Vagina (tissue), 2 donors: Measurements from ENCODE around the gene ADGRB2. TPM values are rescaled to one million over a fixed set of nuclear protein-coding genes. Genes with fewer than 3 reads are reported as not detected.
A peak's percentile ranks its signal among the peaks of the same experiment; 100 is the strongest.

Experiments
- DNase-seq, 2 donors: peaks; one replicate each; pipeline ENCODE4 v3.0.0-alpha.2; 2017; ENCODE audit errors: extremely low spot score in 2 of 2
- H3K27ac ChIP-seq: fragments of 200-600 bp; sonication (generic); one replicate; pipeline ENCODE4 v1.5.1; 2019
- H3K27me3 ChIP-seq: fragments of 200-600 bp; sonication (generic); one replicate; pipeline ENCODE4 v1.5.1; 2019
- H3K36me3 ChIP-seq, 2 donors: fragments of 200-600 bp; sonication (generic); one replicate each; pipeline ENCODE4 v1.5.1; 2017 to 2019
- H3K4me1 ChIP-seq: fragments of 200-600 bp; sonication (generic); one replicate; pipeline ENCODE4 v1.5.1; 2019
- H3K4me3 ChIP-seq, 2 donors: fragments of 200-600 bp; sonication (generic); 1 replicate in 1 of 2; 2 replicates in 1 of 2; pipeline ENCODE4 v1.5.1; 2016 to 2019
- H3K9me3 ChIP-seq: fragments of 200-600 bp; sonication (generic); one replicate; pipeline ENCODE4 v1.5.1; 2019
- CTCF ChIP-seq, 3 experiments: fragments of 450-650 bp in 2 of 3; fragments of 200-600 bp in 1 of 3; sonication (generic) in 1 of 3; IDR thresholded peaks; one replicate each; pipeline ENCODE4 v1.5.1; 2017 to 2019; ENCODE audit warnings: antibody characterized with exemption in 3 of 3, mild to moderate bottlenecking in 2 of 3, moderate library complexity in 2 of 3
- POLR2A ChIP-seq, 2 donors: fragments of 450-650 bp; IDR thresholded peaks; one replicate each; pipeline ENCODE4 v1.6.1; 2017; ENCODE audit warnings: antibody characterized with exemption in 2 of 2, mild to moderate bottlenecking in 2 of 2, moderate library complexity in 2 of 2
- POLR2AphosphoS5 ChIP-seq, 2 donors: sonication (generic); formaldehyde crosslinking; IDR thresholded peaks; one replicate each; pipeline ENCODE4 v1.9.0; 2017; ENCODE audit warnings: antibody characterized with exemption in 2 of 2, mild to moderate bottlenecking in 2 of 2, low read depth in 1 of 2; ENCODE audit not compliant: insufficient read depth in 1 of 2
- intact Hi-C: fragments of 100-400 bp; cut with DNase I; formaldehyde crosslinking; loops from one replicate; pipeline ENCODE4 v1.15.1; 2023
- total RNA-seq: library from RNA; depleted of rRNA; stranded (reverse); fragments of >200 nt; gene quantifications from one replicate; pipeline ENCODE4 v1.2.3, GENCODE V29; 2016

The ADGRB2 gene
- total RNA-seq, 1 donor from 2014 or later: 3.9 TPM

DNA sequence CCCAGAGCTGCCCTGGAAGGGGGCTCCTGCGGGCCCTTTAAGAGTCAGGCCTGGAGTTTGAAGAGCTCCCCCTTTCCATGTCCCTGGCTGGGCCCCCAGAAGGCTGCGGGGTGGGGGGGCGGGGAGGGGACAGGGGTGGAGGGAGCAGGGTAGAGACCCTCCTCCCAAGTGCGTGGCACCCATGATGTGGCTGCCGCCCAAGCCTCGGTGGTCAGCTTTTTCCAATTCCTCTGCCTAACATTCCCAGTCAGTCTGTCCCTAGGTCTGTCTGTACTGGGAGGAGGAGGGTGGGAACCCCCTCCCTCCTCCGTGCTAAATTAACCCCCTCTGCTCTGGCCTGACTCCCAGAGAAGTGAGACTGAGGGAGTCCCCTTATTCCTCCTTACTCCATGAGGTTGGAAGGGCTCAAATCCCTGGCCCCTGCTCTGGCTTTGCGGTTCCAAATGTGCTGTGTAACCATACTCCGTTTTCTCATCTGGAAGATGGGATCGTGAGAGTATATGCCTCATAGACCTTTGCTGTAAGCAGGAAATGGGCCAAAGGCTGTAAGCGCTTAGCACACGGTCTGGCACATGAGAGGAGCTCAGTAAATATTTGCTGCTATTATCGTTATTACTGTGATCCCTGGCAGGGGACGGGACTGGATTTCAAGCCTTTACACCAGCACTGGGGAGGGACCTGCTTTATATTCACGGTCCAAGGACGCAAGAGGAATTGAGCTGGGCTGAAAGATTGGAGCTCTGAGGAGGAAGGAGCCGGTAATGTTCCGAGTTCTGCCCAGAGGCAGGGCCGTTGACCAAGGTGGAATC is 59.7 kb downstream of the ADGRB2 start:
- Histone ChIP-seq H3K9me3 (no peaks in the 10 kb centered on the region), H3K4me1 (peaks cover 71% of the 10 kb centered on the region), H3K4me3 (peak overlapping the region; percentile 51 to 52), H3K36me3 (peaks cover 0 to 2% of the 10 kb centered on the region in 2 donors), H3K27me3 (no peaks in the 10 kb centered on the region), H3K27ac (peak overlapping the region; percentile 87)
- DNase-seq: no peak
- TF ChIP-seq POLR2A (IDR thresholded peaks at IDR 0.05): no peak
- intact Hi-C loops: loop anchor here (5.0 to 10.0 kb wide), 2 partner anchors 37 to 120 kb away; no protein-coding TSS in a partner anchor

GRCh38 chr1:31703431-31704270 is 60.5 kb downstream of the ADGRB2 start, which contains the start of gene COL16A1:
Gene COL16A1 (minus strand): TSS chr1:31704017. CDS start chr1:31702193, 1,824 bp downstream.
- no peaks in the 10 kb centered on the region for H3K9me3 ChIP-seq
- H3K4me1 ChIP-seq: peaks cover 79% of the 10 kb centered on the region
- H3K36me3 ChIP-seq: peaks cover 0 to 10% of the 10 kb centered on the region in 2 donors
- no peaks in the 10 kb centered on the region for H3K27me3 ChIP-seq
- no peak for DNase-seq
- H3K27ac ChIP-seq: peak within 1 kb of the TSS; percentile 87
- TF ChIP-seq POLR2AphosphoS5 (IDR thresholded peaks at IDR 0.05; ENCODE audit: insufficient read depth in 1 of 2, low read depth in 1 of 2) (peak in 1 of 2 donors; percentile 97), CTCF (IDR thresholded peaks at IDR 0.05) (no peak), POLR2A (IDR thresholded peaks at IDR 0.05) (peak in 1 of 2 donors; percentile 77)
- peak within 1 kb of the TSS; percentile 51 to 52 for H3K4me3 ChIP-seq
- intact Hi-C loops: loop anchor here (5.0 to 10.0 kb wide), 2 partner anchors 36 to 119 kb away; no protein-coding TSS in a partner anchor

GRCh38 chr1:31702836-31703404 is 61.2 kb downstream of the ADGRB2 start:
- Histone ChIP-seq H3K36me3 (peaks cover 0 to 15% of the 10 kb centered on the region in 2 donors), H3K27me3 (no peaks in the 10 kb centered on the region), H3K4me3 (peak overlapping the region; percentile 51 to 52), H3K9me3 (no peaks in the 10 kb centered on the region), H3K27ac (peak overlapping the region; percentile 87), H3K4me1 (peaks cover 86% of the 10 kb centered on the region)
- no peak for DNase-seq
- TF ChIP-seq POLR2AphosphoS5 (IDR thresholded peaks at IDR 0.05; ENCODE audit: insufficient read depth in 1 of 2, low read depth in 1 of 2): no peak
- no peak for TF ChIP-seq CTCF (IDR thresholded peaks at IDR 0.05)
- no peak for TF ChIP-seq POLR2A (IDR thresholded peaks at IDR 0.05)
- intact Hi-C loops: loop anchor here (5.0 to 10.0 kb wide), 2 partner anchors 36 to 118 kb away; no protein-coding TSS in a partner anchor

- Histone ChIP-seq H3K27ac (peak overlapping the region; percentile 87), H3K9me3 (no peaks in the 10 kb centered on the region), H3K4me3 (peak overlapping the region; percentile 3 to 17), H3K27me3 (no peaks in the 10 kb centered on the region), H3K4me1 (peaks cover 92% of the 10 kb centered on the region), H3K36me3 (peaks cover 0 to 30% of the 10 kb centered on the region in 2 donors)
- peak in 1 of 2 donors; percentile 98 for DNase-seq
- peak; percentile 69 to 91 for TF ChIP-seq POLR2AphosphoS5 (IDR thresholded peaks at IDR 0.05; ENCODE audit: insufficient read depth in 1 of 2, low read depth in 1 of 2)
- TF ChIP-seq POLR2A (IDR thresholded peaks at IDR 0.05): no peak
- no peak for TF ChIP-seq CTCF (IDR thresholded peaks at IDR 0.05)
- intact Hi-C loops: loop anchor here (5.0 to 10.0 kb wide), 2 partner anchors 34 to 116 kb away; no protein-coding TSS in a partner anchor
These were observed 62.9 kb downstream of the ADGRB2 start for GRCh38 chr1:31701091-31701736.
